Right kidney (tissue), 1 donor: Measurements from ENCODE around the gene KAT8.
"Not testable (repeated sequence)": the region's sequence is repeated elsewhere in the genome, so short reads cannot be mapped to it uniquely, and the experiment has no call there.

Experiments used
- DNase-seq: peaks from one replicate; pipeline ENCODE4 v3.0.0-alpha.2; 2016

KAT8 gene

DNA sequence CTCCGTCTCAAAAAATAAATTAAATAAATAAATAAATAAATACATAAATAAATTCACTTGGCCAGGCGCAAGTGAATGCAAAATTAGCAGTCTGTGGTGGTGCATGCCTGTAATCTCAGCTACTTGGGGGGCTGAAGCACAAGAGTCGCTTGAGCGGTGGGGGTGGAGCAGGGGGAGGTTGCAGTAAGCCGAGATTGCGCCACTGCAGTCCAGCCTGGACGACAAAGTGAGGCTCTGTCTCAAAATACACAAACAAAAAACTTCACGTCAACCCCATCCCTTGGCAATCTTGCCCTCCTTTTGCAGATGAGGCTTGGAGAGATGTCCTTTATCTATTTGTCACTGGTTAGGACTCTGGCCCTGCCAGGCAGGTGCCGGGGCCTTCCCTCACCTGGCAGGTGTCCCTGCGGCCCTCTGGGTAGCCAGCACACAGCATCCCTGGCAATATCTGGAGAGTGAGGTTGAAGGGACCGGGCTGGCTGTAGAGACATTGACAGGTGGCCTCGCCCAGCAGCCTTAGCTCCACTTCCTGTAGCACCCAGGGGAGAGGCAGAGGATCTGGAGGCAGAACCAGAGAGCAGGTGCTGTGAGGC lies 28.0 kb downstream of the KAT8 start:
- no peak for DNase-seq

GRCh38 chr16:31147574-31147973 lies 30.1 kb downstream of the KAT8 start:
- no peak for DNase-seq

GRCh38 chr16:31148281-31148728 lies 30.8 kb downstream of the KAT8 start:
- no peak for DNase-seq

DNA sequence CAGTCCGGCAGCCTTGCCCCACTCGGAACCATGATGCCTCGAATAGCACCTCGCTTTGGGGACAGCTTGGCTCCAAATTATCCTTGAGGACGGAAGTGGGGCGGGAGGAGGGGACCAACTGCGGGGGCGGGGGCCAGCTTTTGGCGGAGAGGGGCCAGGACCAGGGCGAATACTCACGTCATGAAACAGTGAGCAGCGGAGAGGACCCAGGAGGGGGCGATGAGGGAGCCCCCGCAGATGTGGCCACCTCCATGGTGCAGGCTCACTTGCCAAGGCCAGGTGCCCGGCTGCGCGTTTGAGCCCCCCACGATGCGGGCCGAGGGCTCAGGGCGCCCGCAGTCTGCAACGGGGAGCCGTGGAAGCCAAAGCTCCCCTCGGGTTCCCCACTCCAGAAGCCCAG lies 31.4 kb downstream of the KAT8 start:
- DNase-seq = no peak

GRCh38 chr16:31149332-31149731 lies 31.9 kb downstream of the KAT8 start:
- no peak for DNase-seq

- no peak for DNase-seq
Observed at GRCh38 chr16:31149894-31150890, 32.7 kb downstream of the KAT8 start, which contains the start of gene PRSS36. Gene PRSS36 (minus strand): TSS chr16:31150066. CDS start chr16:31150035, 31 bp downstream.

DNA sequence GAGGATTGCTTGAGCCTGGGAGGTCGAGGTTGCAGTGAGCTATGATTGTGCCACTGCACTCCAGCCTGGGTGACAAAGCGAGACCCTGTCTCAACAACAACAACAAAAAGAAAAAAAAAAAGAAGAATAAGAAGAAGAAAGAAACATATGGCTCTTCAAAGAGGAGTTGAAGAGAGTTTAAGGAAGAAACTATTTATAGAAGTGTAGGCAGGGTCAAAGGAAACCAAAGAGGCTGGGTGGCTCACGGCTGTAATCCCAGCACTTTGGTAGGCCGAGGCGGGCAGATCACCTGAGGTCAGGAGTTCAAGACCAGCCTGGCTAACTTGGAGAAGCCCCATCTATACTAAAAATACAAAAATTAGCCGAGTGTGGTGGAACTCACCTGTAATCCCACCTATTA lies 33.5 kb downstream of the KAT8 start:
- not testable (repeated sequence) for DNase-seq

DNA sequence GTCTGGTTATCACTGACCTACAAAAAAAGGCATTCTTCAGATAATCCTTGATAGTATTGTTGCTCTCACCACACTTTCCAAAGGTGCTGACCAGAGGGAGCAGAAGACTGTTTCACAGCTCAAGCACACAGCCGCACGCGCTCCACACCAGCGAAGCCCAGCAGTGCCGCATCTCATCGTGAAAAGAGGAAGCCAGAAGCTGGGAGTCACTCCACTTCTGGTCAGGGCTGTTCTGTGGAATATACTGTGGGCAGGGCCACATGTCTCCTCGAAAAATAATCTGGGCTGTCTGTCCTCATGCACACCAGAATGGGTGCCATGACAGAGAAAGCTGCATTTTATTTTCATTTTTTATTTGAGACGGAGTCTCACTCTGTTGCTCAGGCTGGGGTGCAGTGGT lies 39.7 kb downstream of the KAT8 start:
- DNase-seq = no peak

GRCh38 chr16:31167315-31167714 lies 49.9 kb downstream of the KAT8 start:
- DNase-seq = no peak

- no peak for DNase-seq
Observed at GRCh38 chr16:31168848-31169247, 51.4 kb downstream of the KAT8 start.

DNA sequence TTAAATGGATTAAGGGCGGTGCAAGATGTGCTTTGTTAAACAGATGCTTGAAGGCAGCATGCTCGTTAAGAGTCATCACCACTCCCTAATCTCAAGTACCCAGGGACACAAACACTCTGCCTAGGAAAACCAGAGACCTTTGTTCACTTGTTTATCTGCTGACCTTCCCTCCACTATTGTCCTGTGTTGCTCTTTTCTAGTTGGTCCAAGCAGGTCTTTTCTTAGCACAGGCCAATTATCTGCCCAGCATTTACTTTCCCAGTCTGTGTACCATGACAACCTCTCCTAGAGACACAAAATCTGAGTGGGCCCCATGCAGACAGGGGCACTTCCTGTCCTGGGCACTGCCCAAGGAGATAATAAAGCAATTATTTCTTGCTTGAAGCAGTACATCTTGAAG lies 52.6 kb downstream of the KAT8 start:
- not testable (repeated sequence) for DNase-seq

GRCh38 chr16:31177136-31177535 lies 59.7 kb downstream of the KAT8 start:
- no peak for DNase-seq

- no peak for DNase-seq
Observed at GRCh38 chr16:31179219-31179746, 61.8 kb downstream of the KAT8 start.

GRCh38 chr16:31179747-31180459 lies 62.4 kb downstream of the KAT8 start, which contains the start of gene FUS:
Gene FUS (plus strand): TSS chr16:31180139. CDS start chr16:31180215, 76 bp downstream.
- DNase-seq = peak; percentile 100
